ENCODE measurements around the gene IQSEC1.

IQSEC1 gene

DNA sequence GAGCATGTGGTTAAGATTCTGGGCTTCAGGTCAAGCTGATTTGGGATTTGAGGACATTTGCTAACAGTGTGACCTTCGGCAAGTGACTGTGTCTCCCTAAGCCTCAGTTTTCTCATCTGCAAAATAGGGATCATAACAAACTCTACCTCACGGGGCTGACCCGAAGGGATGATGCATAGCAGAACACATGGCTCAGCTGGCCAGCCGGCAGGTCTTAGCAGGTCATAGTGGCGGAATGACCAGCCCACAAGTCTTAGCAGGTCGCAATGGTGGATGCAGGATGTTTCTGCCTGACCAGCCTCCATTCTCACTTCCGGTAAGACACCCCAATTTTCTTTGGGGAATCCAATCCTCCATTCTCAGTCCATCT lies 63.3 kb downstream of the IQSEC1 start:
- CTCF ChIA-PET: interaction anchor here (1.2 kb wide), 1 partner anchor 15 kb away, joined by 3 read pairs; no protein-coding TSS in a partner anchor
- DNase-seq (ENCODE audit: low spot score): no peak
- no peak overlapping the region for H3K27ac ChIP-seq
- TF ChIP-seq, protein P1, sequence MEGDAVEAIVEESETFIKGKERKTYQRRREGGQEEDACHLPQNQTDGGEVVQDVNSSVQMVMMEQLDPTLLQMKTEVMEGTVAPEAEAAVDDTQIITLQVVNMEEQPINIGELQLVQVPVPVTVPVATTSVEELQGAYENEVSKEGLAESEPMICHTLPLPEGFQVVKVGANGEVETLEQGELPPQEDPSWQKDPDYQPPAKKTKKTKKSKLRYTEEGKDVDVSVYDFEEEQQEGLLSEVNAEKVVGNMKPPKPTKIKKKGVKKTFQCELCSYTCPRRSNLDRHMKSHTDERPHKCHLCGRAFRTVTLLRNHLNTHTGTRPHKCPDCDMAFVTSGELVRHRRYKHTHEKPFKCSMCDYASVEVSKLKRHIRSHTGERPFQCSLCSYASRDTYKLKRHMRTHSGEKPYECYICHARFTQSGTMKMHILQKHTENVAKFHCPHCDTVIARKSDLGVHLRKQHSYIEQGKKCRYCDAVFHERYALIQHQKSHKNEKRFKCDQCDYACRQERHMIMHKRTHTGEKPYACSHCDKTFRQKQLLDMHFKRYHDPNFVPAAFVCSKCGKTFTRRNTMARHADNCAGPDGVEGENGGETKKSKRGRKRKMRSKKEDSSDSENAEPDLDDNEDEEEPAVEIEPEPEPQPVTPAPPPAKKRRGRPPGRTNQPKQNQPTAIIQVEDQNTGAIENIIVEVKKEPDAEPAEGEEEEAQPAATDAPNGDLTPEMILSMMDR (conservative IDR thresholded peaks at IDR 0.05; ENCODE audit: low read depth): no peak
- POLR2A ChIA-PET (ENCODE audit: low non-redundant PET): no interaction called here

DNA sequence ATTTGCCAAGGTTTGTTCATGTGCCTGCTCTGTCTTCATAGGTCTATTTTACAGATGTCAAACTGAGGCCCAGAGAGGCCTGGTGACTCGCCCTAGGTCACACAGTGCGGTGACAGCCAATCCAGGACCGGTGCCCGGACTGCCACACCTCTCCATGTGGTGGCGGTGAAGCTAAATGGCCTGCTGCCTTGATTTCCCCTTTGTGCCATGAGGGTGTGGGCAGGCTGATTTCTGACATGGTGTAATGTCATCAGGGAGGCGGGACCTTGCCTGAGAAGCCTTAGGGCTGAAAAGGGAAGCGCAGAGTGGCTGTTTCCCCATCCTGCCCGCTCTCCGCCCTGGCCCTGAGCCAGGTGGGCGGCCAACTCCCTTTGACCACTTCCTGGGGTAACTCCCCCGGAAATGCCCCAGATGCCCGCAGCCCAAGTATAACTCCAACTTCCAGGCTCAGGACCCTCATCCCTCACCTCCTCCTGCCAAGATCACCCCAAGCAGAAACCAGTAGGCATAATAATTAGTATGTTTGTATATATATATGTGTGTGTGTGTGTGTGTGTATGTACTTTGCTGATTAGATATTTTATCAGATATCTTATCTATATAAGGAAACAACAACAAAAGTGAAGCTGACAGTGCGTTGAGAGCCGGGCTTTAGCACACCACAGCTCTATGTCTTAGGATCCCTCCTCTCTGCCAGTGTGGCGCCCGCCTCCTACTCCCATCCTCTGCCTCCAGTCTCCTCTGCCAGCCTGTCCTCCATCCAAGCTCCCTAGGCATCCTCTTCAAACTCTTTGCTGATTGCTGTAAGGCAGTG lies 63.9 kb downstream of the IQSEC1 start:
- TF ChIP-seq, protein P1 (conservative IDR thresholded peaks at IDR 0.05; ENCODE audit: low read depth): no peak
- ChIA-PET POLR2A (ENCODE audit: low non-redundant PET) (no interaction called here), CTCF (interaction anchor here (1.2 kb wide), 1 partner anchor 14 kb away, joined by 3 read pairs; no protein-coding TSS in a partner anchor)
- no peak for DNase-seq (ENCODE audit: low spot score)
- H3K27ac ChIP-seq: no peak overlapping the region

DNA sequence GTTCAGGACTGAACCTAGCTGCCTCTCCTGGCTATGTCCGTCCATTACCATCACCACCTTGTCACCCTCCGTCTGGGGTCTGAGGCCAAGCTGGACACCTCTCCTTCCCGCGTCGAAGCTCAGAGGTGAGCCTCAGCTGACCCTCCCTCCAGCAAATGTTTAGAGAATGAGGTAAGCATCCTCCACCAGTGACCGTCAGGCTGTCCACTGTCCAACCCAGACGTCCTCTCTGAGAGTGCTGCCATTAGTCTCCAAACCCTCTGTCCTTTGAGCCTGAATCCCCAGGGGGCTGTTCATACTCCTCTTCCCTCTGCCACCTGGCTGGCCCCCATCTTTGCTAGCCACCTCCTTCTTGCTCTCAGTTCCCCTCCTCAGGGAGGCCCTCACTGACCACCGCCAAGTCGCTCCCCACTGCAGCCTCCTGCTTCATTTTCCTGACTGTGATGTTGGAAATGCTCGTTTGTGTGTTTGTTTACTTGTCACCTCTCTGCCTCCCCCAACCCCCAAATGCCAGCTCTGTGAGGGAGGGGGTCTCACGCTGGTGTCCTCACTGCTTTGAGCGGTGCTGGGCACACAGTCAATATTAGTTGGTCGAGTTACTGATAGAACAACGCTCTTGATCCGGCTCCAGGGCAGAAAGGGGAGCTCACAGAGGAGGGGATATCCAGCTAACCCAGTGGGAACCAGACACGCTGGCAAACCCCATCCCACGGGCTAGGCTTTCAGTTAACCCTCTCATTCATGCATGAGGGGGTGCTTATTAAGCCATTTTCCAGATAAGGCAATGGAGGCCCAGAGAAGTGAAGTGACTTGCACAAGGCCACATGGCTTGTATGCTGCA lies 64.9 kb downstream of the IQSEC1 start:
- ChIA-PET CTCF (no interaction called here), POLR2A (ENCODE audit: low non-redundant PET) (no interaction called here)
- H3K27ac ChIP-seq: no peak overlapping the region
- TF ChIP-seq, protein P1 (conservative IDR thresholded peaks at IDR 0.05; ENCODE audit: low read depth): no peak
- no peak for DNase-seq (ENCODE audit: low spot score)

DNA sequence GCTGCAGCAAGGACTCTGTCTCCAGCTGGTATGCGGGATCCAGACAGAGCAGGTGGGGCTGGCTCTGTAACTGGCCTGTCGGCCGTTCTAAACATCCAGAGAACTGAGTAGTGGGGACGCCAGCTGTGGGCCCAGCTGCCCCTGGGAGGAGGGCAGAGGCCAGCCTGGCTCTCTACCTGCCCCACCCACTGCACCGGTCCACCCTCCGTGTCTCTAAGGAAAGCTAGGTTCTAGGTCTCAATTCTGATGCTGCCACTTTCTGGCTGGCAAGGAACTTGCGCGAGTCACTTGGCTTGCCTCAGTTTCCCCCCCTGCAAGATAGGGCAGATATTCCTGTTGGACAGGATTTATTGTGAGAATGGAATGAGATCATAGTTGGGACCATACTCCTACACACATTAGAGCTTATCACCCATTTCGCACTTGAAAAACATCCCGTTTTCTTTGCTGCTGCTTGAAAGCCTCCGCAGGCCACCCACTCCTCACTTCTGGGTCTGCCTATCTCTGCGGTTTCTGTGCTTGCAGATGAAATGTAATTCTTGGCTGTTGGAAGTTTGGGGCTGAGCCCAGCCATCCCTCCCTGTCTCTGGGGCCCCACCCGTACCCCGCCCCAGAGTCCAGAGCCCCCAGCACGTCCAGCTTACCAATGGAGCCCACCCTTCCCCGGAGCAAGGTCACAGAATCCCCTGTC lies 65.8 kb downstream of the IQSEC1 start:
- ChIA-PET CTCF (no interaction called here), POLR2A (ENCODE audit: low non-redundant PET) (no interaction called here)
- no peak for DNase-seq (ENCODE audit: low spot score)
- TF ChIP-seq, protein P1 (conservative IDR thresholded peaks at IDR 0.05; ENCODE audit: low read depth): no peak
- no peak overlapping the region for H3K27ac ChIP-seq

GRCh38 chr3:13006216-13006990 lies 66.8 kb downstream of the IQSEC1 start:
- POLR2A ChIA-PET (ENCODE audit: low non-redundant PET): no interaction called here
- CTCF ChIA-PET: no interaction called here
- DNase-seq (ENCODE audit: low spot score): no peak
- no peak overlapping the region for H3K27ac ChIP-seq
- TF ChIP-seq, protein P1 (conservative IDR thresholded peaks at IDR 0.05; ENCODE audit: low read depth): no peak
